Psoas muscle (tissue), 8 donors: Measurements from ENCODE around the gene LMNTD1. TPM values are rescaled to one million over a fixed set of nuclear protein-coding genes. Genes with fewer than 3 reads are reported as not detected.

ENCODE experiments used
- ATAC-seq, 4 donors: fragments of 200-7000 bp; cut with Tn5 transposase; one replicate each; pipeline ENCODE4 v1.9.1; 2020; ENCODE audit warnings: moderate library complexity in 3 of 4, mild to moderate bottlenecking in 2 of 4
- DNase-seq, 2 donors: peaks; one replicate each; pipeline ENCODE4 v3.0.0-alpha.2; 2020
- H3K27ac ChIP-seq: fragments of 200-600 bp; one replicate; pipeline ENCODE4 v1.8.0; 2022
- H3K27me3 ChIP-seq, 3 donors: fragments of 200-600 bp in 1 of 3; one replicate each; pipeline versions ENCODE4 v1.6.1 to v1.8.0; 2013 to 2022; ENCODE audit warnings: low read length in 2 of 3, mild to moderate bottlenecking in 2 of 3, moderate library complexity in 1 of 3; ENCODE audit not compliant: insufficient read depth in 3 of 3
- H3K36me3 ChIP-seq, 2 donors: fragments of 200-600 bp in 1 of 2; one replicate each; pipeline versions ENCODE4 v1.6.1 to v1.8.0; 2013 to 2022; ENCODE audit warnings: low read depth in 1 of 2, mild to moderate bottlenecking in 1 of 2, moderate library complexity in 1 of 2; ENCODE audit not compliant: insufficient read depth in 1 of 2
- H3K4me1 ChIP-seq: fragments of 200-600 bp; one replicate; pipeline ENCODE4 v1.8.0; 2022
- H3K4me3 ChIP-seq: fragments of 200-600 bp; one replicate; pipeline ENCODE4 v1.8.0; 2022; ENCODE audit warnings: mild to moderate bottlenecking
- H3K9me3 ChIP-seq: fragments of 200-600 bp; one replicate; pipeline ENCODE4 v1.8.0; 2022
- CTCF ChIP-seq: fragments of 200-600 bp; IDR thresholded peaks from one replicate; pipeline ENCODE4 v1.8.0; 2022; ENCODE audit warnings: antibody characterized with exemption
- WGBS, 3 donors: extraction: QIAGEN DNeasy Blood & Tissue Kit; methylation state at CpG; one replicate each; pipeline versions ENCODE4 v1.1.6 to v1.1.7; 2013; 5-methylcytosine and 5-hydroxymethylcytosine counted together
- intact Hi-C, 2 donors: fragments of 100-400 bp; cut with DNase I; formaldehyde crosslinking; loops; one replicate each; pipeline versions ENCODE4 v1.11.0 to v1.14.2; 2022
- polyA plus RNA-seq, 3 donors: library from polyadenylated mRNA; stranded (reverse); fragments of 200-250 nt; gene quantifications; one replicate each; pipeline ENCODE4 v1.2.3, GENCODE V29; 2013
- total RNA-seq, 4 donors: library from RNA; stranded (reverse); fragmentation: NEBNext Ultra II Directional in 2 of 4; extraction: Animal tissue kit (Norgen Biotek cat#: 25700) in 2 of 4; gene quantifications; one replicate each; pipeline versions ENCODE4 v1.2.1 to v1.2.4, GENCODE V29; 2021 to 2023
- donor health status: healthy with polysubstance abuse.
- donor health status: DM: no; HTN: no; CAD: no; lungs with moderate emphysema.
- donor health status: Bipolar disorder and iron deficiency.
- donor health status: healthy.
- donor health status: DM: yes; HTN: yes; CAD: no.
- donor health status: DM: no; HTN: no; CAD: no.
- donor health status: DM: no; HTN: no; CAD: no.
- donor health status: DM: yes; HTN: yes; CAD: no.

LMNTD1 gene
- total and polyA plus RNA-seq, 7 donors = not detected

- no peak overlapping the region for H3K27ac ChIP-seq
- H3K27me3 ChIP-seq = no peaks in the 10 kb centered on the region
- ATAC-seq = no peak
- 30 to 55% (median 51%) methylated on average over 2 of the region's 2 CpGs for WGBS, 3 donors
- no peak overlapping the region for H3K4me3 ChIP-seq
- H3K9me3 ChIP-seq = no peaks in the 10 kb centered on the region
- H3K36me3 ChIP-seq = no peaks in the 10 kb centered on the region
- no peaks in the 10 kb centered on the region for H3K4me1 ChIP-seq
- intact Hi-C loops = no loop called here
- no peak for TF ChIP-seq CTCF
- DNase-seq = no peak
Observed at GRCh38 chr12:25557830-25558436, 4.8 kb upstream of the LMNTD1 start.

GRCh38 chr12:25556153-25556552 is 3.1 kb upstream of the LMNTD1 start:
- no peaks in the 10 kb centered on the region for H3K9me3 ChIP-seq
- DNase-seq = no peak
- no peak overlapping the region for H3K27ac ChIP-seq
- H3K27me3 ChIP-seq = no peaks in the 10 kb centered on the region
- no peak for ATAC-seq
- H3K4me3 ChIP-seq = no peak overlapping the region
- 91 to 97% (median 91%) methylated on average over 6 of the region's 6 CpGs for WGBS, 3 donors
- H3K4me1 ChIP-seq = no peaks in the 10 kb centered on the region
- H3K36me3 ChIP-seq = no peaks in the 10 kb centered on the region
- TF ChIP-seq CTCF = no peak
- intact Hi-C loops = no loop called here

GRCh38 chr12:25552681-25553080 is 402 bp downstream of the LMNTD1 start:
- ATAC-seq (no peak), DNase-seq (no peak)
- Histone ChIP-seq H3K4me3 (no peak overlapping the region), H3K36me3 (no peaks in the 10 kb centered on the region), H3K9me3 (no peaks in the 10 kb centered on the region), H3K4me1 (no peaks in the 10 kb centered on the region), H3K27ac (no peak overlapping the region), H3K27me3 (no peaks in the 10 kb centered on the region)
- no peak for TF ChIP-seq CTCF
- 79 to 83% (median 80%) methylated on average over 3 of the region's 3 CpGs for WGBS, 3 donors
- intact Hi-C loops = no loop called here

GRCh38 chr12:25550186-25550585 is 2.9 kb downstream of the LMNTD1 start:
- 70 to 85% (median 70%) methylated on average over 3 of the region's 3 CpGs for WGBS, 3 donors
- H3K4me1 ChIP-seq = no peaks in the 10 kb centered on the region
- H3K4me3 ChIP-seq = no peak overlapping the region

More at GRCh38 chr12:25550186-25550585, 2.9 kb downstream of the LMNTD1 start:
- DNase-seq = no peak
- Histone ChIP-seq H3K27me3 (no peaks in the 10 kb centered on the region), H3K9me3 (no peaks in the 10 kb centered on the region), H3K36me3 (no peaks in the 10 kb centered on the region), H3K27ac (no peak overlapping the region)
- TF ChIP-seq CTCF = no peak
- intact Hi-C loops = no loop called here
- no peak for ATAC-seq
